ENCODE data around the gene FNBP1L.
A peak's percentile ranks its signal among the peaks of the same experiment; 100 is the strongest.
"Not testable (repeated sequence)": the region's sequence is repeated elsewhere in the genome, so short reads cannot be mapped to it uniquely, and the experiment has no call there.

Gene FNBP1L

GRCh38 chr1:93446837-93447451 lies 974 bp upstream of the FNBP1L start:
- DNase-seq: no peak

- DNase-seq: peak; percentile 4
Measured at GRCh38 chr1:93448292-93448982, 519 bp downstream of the FNBP1L start.

- no peak for DNase-seq
Measured at GRCh38 chr1:93448983-93449804, 1.3 kb downstream of the FNBP1L start.

- DNase-seq: no peak
Measured at GRCh38 chr1:93450321-93450720, 2.4 kb downstream of the FNBP1L start.

- DNase-seq: no peak
Measured at GRCh38 chr1:93453911-93454310, 6.0 kb downstream of the FNBP1L start.

- no peak for DNase-seq
Measured at GRCh38 chr1:93459126-93459525, 11.2 kb downstream of the FNBP1L start.

- no peak for DNase-seq
Measured at GRCh38 chr1:93461236-93461635, 13.3 kb downstream of the FNBP1L start.

GRCh38 chr1:93463960-93464359 lies 16.0 kb downstream of the FNBP1L start:
- no peak for DNase-seq

GRCh38 chr1:93465371-93466082 lies 17.6 kb downstream of the FNBP1L start:
- DNase-seq: not testable (repeated sequence)

- DNase-seq: no peak
Measured at GRCh38 chr1:93467606-93468005, 19.7 kb downstream of the FNBP1L start.

GRCh38 chr1:93468662-93469061 lies 20.7 kb downstream of the FNBP1L start:
- DNase-seq: no peak

- DNase-seq: not testable (repeated sequence)
Measured at GRCh38 chr1:93469223-93469622, 21.3 kb downstream of the FNBP1L start.

- DNase-seq: no peak
Measured at GRCh38 chr1:93471284-93471683, 23.4 kb downstream of the FNBP1L start.

GRCh38 chr1:93471911-93472310 lies 24.0 kb downstream of the FNBP1L start:
- DNase-seq: no peak

GRCh38 chr1:93474321-93474720 lies 26.4 kb downstream of the FNBP1L start:
- no peak for DNase-seq

- no peak for DNase-seq
Measured at GRCh38 chr1:93475681-93476080, 27.8 kb downstream of the FNBP1L start.

- DNase-seq: not testable (repeated sequence)
Measured at GRCh38 chr1:93479133-93479745, 31.3 kb downstream of the FNBP1L start.

GRCh38 chr1:93481899-93482298 lies 34.0 kb downstream of the FNBP1L start:
- not testable (repeated sequence) for DNase-seq

GRCh38 chr1:93483200-93483599 lies 35.3 kb downstream of the FNBP1L start:
- no peak for DNase-seq

- DNase-seq: no peak
Measured at GRCh38 chr1:93483606-93484005, 35.7 kb downstream of the FNBP1L start.

- no peak for DNase-seq
Measured at GRCh38 chr1:93488207-93488606, 40.3 kb downstream of the FNBP1L start.

GRCh38 chr1:93489756-93490155 lies 41.8 kb downstream of the FNBP1L start:
- no peak for DNase-seq

GRCh38 chr1:93490357-93490756 lies 42.4 kb downstream of the FNBP1L start:
- no peak for DNase-seq
